ENCODE data around the gene RAET1G. TPM values are rescaled to one million over a fixed set of nuclear protein-coding genes. Genes with fewer than 3 reads are reported as not detected.
A peak's percentile ranks its signal among the peaks of the same experiment; 100 is the strongest.

Gene RAET1G
- total RNA-seq, 1 donor from 2014 or later = 0.53 TPM

DNA sequence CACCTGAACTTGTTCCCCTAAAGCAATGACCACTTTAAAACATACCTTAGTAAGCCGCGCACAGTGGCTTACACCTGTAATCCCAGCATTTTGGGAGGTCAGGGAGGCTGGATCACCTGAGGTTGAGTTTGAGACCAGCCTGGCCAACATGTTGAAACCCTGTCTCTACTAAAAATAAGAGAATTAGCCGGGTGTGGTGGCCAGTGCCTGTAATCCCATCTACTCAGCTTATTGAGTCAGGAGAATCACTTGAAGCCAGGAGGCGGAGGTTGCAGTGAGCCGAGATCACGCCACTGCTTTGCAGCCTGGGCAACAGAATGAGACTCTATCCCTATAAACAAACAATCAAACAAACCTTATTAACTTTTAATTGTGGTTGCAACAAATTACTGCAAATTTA lies 23.4 kb downstream of the RAET1G start:
- Mint-ChIP-seq H3K4me1 (ENCODE audit: unreplicated experiment) (peaks cover 7% of the 10 kb centered on the region), H3K27ac (no peak overlapping the region), H3K36me3 (no peaks in the 10 kb centered on the region), H3K27me3 (peaks cover 27% of the 10 kb centered on the region), H3K4me3 (no peak overlapping the region), H3K9me3 (no peaks in the 10 kb centered on the region)
- no peak for DNase-seq (ENCODE audit: extremely low spot score, unreplicated experiment)
- TF ChIP-seq, protein P1, sequence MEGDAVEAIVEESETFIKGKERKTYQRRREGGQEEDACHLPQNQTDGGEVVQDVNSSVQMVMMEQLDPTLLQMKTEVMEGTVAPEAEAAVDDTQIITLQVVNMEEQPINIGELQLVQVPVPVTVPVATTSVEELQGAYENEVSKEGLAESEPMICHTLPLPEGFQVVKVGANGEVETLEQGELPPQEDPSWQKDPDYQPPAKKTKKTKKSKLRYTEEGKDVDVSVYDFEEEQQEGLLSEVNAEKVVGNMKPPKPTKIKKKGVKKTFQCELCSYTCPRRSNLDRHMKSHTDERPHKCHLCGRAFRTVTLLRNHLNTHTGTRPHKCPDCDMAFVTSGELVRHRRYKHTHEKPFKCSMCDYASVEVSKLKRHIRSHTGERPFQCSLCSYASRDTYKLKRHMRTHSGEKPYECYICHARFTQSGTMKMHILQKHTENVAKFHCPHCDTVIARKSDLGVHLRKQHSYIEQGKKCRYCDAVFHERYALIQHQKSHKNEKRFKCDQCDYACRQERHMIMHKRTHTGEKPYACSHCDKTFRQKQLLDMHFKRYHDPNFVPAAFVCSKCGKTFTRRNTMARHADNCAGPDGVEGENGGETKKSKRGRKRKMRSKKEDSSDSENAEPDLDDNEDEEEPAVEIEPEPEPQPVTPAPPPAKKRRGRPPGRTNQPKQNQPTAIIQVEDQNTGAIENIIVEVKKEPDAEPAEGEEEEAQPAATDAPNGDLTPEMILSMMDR (conservative IDR thresholded peaks at IDR 0.05) = no peak

DNA sequence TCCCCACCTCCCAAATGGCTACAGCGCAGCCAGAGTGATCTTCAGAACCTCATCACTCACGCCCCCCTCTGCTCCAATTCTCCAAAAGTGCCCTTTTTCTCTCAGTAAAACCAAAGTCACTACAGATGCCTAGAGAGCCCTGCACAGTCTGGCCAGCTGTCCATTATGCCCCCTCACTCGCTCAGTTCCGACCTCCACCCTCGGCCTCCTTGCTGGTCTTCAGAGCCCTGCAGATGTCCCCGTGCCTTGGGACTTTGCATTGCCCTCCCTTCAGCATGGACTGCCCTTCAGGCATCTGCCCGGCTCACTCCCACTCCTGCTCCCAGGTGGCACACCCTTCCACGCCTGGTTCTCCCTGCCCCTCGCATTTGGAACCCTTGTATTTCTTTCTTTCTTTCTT lies 24.0 kb downstream of the RAET1G start:
- H3K36me3 Mint-ChIP-seq = no peaks in the 10 kb centered on the region
- TF ChIP-seq, protein P1 (conservative IDR thresholded peaks at IDR 0.05) = no peak
- H3K9me3 Mint-ChIP-seq = no peaks in the 10 kb centered on the region
- no peak overlapping the region for H3K27ac Mint-ChIP-seq
- no peak for DNase-seq (ENCODE audit: extremely low spot score, unreplicated experiment)
- peaks cover 33% of the 10 kb centered on the region for H3K27me3 Mint-ChIP-seq
- H3K4me3 Mint-ChIP-seq = no peak overlapping the region
- peaks cover 7% of the 10 kb centered on the region for H3K4me1 Mint-ChIP-seq (ENCODE audit: unreplicated experiment)

DNA sequence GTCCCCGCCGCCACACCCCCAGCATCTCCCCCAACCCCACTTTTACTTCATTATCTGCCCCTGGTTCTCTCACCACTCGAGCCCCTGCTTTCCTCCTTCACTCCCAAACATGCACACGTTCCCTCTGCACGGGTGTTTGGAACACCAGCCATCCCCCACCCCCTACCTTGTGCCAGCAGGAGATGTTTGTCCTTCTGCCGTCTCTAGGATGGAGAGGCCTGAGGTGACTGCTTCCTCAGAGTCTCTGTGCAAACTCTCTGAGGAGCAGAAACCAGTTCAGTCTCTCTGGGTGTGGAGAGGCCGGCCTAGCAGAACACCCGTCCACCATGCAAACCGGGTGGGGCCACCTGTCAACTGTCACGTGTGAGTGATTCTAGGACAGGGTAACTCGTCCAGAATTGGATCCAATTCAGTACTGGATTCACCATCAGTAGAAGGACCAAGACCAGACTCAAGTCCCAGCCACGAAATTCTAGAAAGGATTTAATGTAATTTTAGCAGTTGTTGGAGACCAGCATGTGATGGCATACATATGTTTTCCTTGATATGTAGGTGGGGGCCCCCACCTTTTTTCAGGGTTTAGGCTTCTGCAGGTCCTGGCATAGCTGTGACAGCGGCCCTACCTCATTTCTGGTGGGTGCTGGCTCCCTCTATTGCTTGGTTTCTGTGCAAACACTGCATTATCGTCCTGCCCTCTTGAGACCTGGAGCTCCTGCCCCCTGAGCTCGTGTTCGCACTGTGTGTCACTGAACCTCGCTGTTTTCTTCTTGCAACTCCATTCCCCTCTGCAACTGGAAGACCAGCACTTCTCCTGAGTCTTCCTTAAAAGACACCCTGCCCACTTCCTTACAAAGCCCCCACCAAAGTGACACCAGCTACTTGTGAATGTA lies 24.8 kb downstream of the RAET1G start, which contains the start of gene RAET1E:
Gene RAET1E (minus strand): TSS at position 259 of the 890 bp plus-strand sequence. CDS start 7,212 bp downstream, outside the sequence.
- Mint-ChIP-seq H3K27ac (peak within 1 kb of the TSS; percentile 72), H3K4me3 (no peak within 1 kb of the TSS), H3K4me1 (ENCODE audit: unreplicated experiment) (peaks cover 7% of the 10 kb centered on the region), H3K36me3 (no peaks in the 10 kb centered on the region), H3K27me3 (peaks cover 41% of the 10 kb centered on the region), H3K9me3 (no peaks in the 10 kb centered on the region)
- TF ChIP-seq, protein P1 (conservative IDR thresholded peaks at IDR 0.05) = no peak
- no peak for DNase-seq (ENCODE audit: extremely low spot score, unreplicated experiment)

DNA sequence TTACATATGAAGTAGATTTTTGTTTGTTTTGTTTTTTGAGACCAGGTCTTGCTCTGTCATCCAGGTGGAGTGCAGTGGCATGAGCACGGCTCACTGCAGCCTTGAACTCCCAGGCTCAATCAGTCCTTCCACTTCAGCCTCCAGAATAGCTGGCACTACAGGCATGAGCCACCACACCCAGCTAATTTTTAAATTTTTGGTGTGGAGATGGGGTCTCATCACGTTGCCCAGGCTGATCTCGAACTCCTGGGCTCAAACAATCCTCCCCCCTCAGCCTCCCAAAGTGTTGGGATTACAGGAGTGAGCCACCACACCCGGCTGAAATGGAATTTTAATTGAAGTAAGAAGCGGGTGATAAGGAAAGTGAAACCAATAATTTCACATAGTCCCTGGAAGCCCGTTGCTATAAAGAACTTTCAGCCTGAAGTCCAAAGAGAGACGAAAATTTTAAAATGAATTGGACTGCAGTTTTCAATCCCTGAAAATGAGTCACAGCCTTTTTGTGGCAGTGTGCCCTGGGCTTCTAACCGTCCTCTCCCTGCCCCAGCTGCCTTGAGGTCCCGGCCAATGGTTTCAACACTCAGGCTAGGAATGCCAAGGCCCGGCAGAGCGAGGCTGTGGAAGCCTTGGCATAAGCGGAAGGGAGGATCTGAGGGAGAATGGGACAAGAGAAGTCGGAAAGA lies 25.8 kb downstream of the RAET1G start:
- peaks cover 7% of the 10 kb centered on the region for H3K4me1 Mint-ChIP-seq (ENCODE audit: unreplicated experiment)
- H3K36me3 Mint-ChIP-seq = no peaks in the 10 kb centered on the region
- H3K27me3 Mint-ChIP-seq = peaks cover 46% of the 10 kb centered on the region
- no peaks in the 10 kb centered on the region for H3K9me3 Mint-ChIP-seq
- TF ChIP-seq, protein P1 (conservative IDR thresholded peaks at IDR 0.05) = no peak
- peak overlapping the region; percentile 39 for H3K27ac Mint-ChIP-seq
- no peak overlapping the region for H3K4me3 Mint-ChIP-seq
- DNase-seq (ENCODE audit: extremely low spot score, unreplicated experiment) = no peak

DNA sequence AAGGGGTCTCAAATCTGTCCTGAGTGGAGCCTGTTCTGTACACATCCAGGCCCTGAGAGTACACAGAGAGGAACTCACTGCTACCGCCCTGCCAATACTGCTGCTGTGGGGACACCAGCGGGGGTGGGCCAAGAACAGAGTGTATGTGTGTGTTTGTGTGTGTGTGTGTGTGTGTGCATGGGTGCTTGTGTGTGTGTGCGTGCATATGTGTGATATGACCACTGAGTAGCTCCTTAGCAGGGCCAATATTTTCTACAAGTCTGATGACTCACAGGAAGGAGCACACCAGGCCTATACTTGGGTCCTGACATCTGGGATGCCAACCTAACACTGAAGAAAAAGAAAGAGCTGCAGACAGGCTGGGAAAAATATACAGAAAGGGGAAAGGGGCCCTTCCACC lies 26.4 kb downstream of the RAET1G start:
- Mint-ChIP-seq H3K27me3 (peaks cover 44% of the 10 kb centered on the region), H3K4me3 (no peak overlapping the region), H3K9me3 (no peaks in the 10 kb centered on the region), H3K36me3 (no peaks in the 10 kb centered on the region), H3K27ac (no peak overlapping the region), H3K4me1 (ENCODE audit: unreplicated experiment) (peaks cover 7% of the 10 kb centered on the region)
- DNase-seq (ENCODE audit: extremely low spot score, unreplicated experiment) = no peak
- TF ChIP-seq, protein P1 (conservative IDR thresholded peaks at IDR 0.05) = no peak

Measured in type B pancreatic cell (in vitro differentiated cells).